IPS-NIHi7 (cell line): ENCODE measurements around the gene GPR32.
"Not testable (repeated sequence)": the region's sequence is repeated elsewhere in the genome, so short reads cannot be mapped to it uniquely, and the experiment has no call there.

Source experiments
- DNase-seq: peaks from one replicate; pipeline ENCODE4 v3.0.0; 2012; ENCODE audit warnings: mixed read lengths; ENCODE audit errors: extremely low spot score

The GPR32 gene

DNA sequence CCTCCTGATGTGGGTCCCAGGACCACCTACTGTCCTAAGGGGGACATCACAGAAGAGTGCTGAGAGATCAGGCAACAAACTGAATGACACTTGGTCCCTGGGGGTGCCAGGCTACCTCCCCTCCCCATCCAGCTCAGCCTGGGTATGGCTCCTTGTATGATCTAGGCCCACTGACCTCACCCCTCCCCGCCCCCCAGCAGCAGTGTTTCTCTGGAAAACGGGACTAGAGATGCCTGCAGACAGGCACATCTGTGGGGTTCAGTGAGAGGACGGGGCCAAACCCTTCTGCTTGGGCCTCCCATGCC is 29.2 kb downstream of the GPR32 start:
- no peak for DNase-seq

DNA sequence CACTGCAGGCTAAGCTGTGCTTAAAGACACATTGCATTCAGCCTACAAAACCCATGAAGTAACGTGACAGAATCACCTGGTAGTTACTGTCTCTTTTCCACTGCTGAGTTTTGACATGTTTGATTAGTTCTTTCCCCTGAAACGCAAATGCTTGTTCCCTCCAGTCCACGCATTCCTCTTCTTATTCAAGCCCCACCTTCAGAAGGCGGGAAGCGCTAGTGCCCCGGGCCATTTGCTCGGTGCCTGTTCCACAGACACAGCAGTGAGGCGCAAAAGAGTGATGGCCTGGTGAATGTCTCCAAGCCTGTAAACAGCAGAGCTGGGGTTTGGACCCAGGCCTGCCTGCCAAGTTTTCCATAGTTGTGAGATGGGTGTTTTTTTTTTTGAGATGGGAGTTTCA is 30.8 kb downstream of the GPR32 start:
- DNase-seq, result no peak

DNA sequence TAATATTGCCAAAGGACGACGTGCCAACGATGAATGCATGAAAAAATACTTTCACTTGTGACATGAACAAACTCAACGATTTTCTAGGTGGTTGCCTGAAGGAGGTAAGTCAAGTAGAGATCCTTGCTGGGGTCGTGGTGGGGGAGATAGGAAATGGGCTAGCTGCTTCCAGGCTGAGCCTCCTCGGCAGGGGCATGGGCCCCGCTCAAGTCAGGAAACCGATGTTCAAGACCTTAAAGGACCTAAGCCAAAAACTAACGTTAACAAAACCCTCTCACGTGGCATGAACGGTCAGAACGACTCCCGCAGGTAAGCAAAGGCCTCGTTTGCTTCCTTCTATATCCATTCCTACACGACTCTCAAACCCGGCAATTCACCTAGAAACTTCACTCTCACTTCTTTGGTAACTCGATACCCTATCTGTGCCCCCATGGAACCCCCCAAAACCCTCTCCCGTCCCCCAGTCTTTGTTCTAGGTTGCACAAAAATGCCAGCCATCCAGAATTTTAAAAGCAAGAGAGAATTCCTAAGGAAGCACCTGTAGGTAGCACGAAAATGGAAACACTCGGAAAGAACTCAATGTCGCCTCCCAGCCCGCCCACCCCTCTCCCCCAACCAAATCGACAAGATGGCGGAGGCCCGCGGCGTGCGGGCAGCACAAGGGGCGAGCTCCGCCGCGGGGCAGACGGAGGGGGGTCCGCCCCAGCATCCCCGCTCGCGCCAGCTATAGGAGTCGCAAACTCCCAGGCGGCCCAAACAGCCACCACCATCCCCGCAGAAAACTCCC is 33.6 kb downstream of the GPR32 start:
- DNase-seq, result peak; percentile 49

DNA sequence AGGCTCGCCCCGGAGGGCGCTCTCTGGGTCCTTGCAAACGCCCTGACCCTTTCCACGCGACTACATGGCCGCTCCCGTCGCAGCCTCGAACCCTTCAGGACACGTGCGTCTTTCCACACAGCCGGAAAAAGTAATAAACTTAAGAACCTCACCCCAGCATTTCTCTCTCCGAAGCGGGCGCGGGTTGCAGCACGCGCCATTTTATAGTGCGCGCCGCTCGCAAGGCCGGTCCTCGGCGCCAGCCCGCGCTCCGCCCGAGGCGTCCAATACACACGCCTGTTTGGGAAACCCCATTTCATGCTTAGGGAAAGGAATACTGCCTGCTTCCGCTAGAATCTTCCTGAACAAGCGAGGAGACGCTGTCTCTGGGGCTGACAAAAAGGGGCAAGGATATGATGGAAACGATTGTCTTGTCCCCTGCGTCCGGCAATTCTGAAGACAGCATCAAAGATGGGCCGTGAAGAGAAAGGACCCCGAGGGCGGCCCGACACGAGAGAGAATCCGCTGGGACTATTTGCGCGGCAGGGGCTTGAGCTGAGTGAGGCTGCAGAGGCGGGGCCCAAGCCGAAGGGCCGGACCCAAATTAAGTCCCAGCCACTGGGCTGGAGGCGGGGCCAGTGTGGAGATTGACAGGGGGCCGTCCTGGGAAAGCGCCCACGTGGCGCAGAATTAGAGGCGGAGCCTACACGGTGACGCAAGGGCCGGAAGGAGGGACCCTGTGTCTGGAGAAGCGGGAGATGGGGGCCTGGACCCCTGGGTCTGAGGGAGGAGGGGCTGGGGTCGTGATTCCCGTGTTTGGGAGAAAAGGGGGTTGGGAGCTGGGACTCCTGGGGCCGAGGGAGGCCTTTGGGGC is 34.4 kb downstream of the GPR32 start:
- DNase-seq, result peak; percentile 98

DNA sequence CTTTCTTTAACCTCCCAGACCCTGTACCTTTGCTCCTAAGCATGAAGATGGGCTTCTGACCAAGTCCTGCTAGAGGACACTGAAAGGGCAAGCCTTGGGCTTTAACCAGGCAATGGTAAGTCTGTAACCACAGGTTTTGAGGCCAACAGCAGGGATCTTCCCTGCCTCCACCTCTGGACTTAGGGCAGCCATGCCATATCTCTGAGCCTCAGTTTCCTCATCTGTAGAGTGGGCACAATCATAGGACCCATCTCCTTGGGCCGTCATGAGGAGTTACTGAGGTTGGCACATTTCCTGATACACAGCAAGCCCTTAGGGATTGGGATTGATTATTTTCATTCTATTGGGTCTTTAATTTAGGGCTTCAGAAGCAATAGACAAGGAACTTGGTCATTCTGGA is 38.6 kb downstream of the GPR32 start:
- DNase-seq, result no peak

DNA sequence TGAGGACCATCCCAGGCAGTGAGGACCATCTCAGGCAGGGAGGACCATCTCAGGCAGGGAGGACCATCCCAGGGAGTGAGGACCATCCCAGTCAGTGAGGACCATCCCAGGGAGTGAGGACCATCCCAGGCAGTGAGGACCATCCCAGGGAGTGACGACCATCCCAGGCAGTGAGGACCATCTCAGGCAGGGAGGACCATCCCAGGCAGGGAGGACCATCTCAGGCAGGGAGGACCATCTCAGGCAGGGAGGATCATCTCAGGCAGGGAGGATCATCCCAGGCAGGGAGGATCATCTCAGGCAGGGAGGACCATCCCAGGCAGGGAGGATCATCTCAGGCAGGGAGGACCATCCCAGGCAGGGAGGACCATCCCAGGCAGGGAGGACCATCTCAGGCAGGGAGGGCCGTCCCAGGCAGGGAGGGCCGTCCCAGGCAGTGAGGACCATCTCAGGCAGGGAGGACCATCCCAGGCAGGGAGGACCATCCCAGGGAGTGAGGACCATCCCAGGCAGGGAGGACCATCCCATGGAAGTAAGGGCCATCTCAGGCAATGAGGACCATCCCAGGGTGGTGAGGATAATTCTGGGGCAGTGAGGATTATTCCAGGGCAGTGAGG is 41.5 kb downstream of the GPR32 start:
- DNase-seq, result not testable (repeated sequence)

DNA sequence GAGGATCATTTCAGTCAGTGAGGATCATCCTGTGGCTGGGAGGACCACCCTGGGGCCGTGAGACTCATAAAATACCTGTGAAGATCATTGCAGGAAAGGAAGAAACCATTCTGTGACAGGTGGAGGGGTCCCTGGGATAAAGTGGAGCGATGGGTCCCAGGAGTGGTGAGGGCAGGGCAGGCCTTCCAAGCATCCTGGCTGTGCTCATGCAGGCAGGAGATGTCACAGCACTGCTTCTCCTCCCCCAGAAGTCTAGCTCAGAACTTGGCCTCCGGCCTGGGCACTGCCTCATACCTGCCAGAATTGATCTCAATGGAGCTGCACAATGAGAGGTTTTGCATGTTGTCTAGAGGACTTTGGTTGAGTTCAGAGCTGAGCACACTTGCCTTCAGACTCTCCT is 42.2 kb downstream of the GPR32 start:
- DNase-seq, result no peak

DNA sequence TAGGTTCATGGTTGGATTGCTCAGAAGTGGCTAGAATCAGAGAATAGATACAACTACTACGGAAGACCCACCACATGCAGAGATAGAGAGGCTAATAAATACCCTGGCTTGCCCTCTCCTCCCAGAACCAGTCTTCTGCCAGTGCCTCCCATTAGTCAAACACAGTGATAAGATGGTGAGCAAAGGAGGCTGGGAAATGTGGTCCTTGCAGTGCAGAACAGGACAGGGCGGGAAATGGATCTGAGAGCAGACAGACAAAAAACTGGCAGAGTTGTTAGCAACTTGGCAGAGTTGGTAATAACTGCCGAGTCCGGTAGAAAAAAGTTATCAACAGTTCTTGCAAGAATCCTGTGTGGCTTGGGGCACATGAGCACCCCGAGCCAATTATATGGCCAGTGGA is 44.6 kb downstream of the GPR32 start:
- no peak for DNase-seq

DNA sequence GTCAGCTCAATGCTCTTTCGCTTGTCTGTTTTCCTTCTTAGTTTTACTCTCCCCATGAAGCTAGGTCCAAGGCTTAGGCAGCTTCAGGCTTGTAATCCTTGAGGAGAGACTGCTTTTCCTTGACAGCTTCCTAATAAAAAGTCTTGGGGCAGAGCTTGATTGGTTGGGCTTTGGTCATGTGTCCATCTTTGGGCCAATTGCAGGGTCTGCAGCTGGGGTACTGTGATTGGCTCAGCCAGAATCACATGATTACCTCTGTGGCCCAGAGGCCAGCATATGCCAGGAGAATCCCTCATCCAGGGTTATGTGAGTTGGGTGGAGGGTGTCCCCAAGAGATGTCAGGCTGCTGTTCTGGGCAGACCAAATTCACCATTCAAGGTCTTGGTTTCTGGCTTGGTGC is 45.2 kb downstream of the GPR32 start:
- no peak for DNase-seq

DNA sequence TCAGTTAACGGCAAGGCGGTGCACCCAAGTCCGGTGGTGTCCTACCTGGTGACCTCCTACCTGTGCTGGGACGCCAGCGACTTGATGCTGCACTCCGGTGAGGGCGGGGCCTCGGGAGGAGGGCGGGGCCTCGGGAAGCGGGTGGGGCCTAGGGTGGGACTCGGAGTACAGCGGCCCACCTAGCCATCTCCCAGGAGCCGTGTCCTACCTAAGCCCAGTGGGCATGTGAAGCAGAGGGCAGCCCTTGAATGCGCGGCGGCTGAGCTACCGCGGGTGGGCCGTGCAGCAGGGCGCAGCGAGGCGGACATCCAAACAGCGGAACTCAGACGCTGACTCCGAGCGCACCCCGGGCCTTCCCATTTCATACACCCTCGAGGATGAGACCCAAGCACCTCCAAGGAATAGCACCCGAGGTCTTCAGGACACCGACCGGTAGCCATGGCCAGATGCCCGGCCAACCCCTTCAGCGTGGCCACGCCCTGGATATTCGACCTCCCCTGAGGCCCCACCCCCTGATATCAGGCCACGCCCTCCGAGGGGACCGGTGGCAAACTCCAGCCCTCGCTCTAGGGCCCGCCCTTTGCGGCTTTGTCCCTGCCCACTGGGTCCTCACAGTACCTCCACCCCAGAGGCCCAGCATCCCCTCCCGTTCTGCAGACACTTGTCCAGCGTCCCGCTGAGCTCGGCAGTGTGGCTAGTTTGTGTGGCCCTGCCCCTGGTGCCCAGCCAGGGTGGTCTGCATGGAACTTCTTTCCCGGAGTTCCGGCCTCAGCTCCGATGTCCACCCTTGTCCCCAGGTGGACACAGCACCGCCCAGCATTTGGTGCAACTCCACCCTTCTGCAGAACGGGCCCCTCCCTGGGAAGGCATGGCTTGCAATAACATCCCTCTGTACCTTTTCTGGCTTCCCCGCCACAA is 47.9 kb downstream of the GPR32 start:
- DNase-seq, result peak; percentile 97

DNA sequence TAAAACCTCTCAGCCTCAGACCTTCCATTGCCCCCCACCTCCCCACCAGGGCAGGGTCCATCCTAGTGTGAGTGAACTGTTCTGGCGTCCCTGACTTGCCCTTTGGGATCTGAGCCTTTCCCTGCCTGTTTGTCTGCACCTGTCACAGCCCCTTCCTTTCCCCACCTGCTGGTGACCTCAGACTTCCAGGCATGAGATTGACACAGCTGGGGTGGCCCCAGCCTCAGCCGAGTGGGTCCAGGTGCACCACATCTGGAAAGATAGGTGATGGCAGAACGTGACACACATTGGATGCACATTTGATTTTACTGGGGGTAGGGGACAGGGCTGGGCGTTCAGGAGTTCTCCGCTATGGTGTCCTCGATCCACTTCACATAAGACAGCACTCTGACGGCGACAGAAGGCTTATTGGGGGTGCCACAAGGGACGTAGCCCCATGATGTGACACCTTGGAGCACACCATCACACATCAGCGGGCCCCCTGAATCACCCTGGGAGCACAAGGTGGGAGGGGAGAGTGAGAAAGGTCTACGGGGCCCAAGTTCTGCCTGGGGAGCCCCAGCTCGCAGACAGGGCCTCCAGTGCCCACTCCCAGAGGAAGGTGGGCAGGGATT is 48.7 kb downstream of the GPR32 start:
- DNase-seq, result no peak

DNA sequence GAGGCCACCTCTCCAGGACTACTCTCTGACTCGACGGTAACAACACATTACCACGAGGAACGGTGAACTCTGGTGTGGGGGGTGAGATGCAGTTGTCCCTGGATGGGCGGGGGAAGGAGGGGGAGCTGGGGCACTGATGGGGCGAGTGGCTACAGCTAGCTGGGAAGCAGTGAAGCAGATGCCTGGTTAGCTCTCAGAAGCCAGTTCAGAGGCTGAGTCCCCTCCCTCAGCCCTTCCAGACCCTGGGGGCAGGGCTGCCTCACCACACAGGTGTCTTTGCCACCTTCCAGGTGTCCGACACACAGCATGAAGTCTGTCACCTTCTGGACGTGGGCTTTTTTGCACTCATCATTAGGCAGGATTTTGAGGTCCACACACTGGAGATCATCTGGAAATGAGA is 49.4 kb downstream of the GPR32 start:
- no peak for DNase-seq

DNA sequence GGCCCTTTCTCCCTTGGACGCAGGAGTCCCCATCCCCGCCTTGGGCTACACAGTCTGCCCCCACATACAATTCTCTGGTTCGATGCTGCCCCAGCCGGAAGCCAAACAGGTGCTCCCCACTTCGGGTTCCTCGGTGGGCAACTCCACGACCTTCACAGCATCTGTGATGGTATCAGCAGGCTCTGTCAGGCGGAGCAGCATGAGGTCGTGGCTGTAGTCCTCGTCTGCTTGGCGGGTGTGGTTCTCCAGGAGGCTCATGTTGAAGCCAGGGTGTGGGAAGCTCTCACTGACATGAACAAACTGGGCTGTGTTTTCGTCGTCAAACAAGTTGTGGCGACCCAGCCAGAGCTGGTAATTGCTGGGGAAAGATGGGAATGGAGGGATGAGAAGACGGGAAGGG is 49.8 kb downstream of the GPR32 start:
- DNase-seq, result no peak

DNA sequence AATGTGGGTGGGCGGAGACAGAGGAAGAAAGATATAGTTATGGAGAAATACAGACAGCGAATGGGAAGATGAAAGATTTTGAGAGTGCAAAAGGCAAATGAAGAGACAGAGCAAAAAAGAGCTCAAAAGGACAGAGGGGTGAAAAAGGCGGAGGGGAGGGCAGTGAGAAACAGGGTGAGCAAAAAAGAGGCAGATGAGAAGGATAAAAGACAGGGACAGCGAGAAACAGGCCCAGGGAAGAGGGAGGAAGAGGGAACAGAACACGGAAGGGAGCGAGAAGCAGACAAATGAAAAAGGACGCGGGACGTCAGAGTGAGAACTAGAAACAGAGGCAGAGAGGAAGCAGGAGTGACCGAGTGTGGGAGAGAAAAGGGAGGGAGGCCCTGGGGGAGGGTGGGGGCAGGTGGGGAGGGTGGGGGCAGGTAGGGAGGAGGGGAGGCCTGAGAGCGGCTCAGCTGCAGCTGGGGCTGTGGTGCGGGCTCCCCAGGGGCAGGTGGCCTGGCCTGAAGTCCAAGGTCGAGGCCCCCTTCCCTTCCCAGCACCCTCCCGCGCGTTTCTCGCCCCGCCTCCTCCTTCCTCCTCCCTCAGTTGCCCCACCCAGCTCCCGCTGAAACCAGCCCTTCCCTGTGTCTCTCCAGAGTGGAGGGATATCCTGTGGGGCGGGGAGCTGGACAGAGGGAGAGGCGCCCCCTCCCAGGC is 50.4 kb downstream of the GPR32 start:
- peak; percentile 44 for DNase-seq

DNA sequence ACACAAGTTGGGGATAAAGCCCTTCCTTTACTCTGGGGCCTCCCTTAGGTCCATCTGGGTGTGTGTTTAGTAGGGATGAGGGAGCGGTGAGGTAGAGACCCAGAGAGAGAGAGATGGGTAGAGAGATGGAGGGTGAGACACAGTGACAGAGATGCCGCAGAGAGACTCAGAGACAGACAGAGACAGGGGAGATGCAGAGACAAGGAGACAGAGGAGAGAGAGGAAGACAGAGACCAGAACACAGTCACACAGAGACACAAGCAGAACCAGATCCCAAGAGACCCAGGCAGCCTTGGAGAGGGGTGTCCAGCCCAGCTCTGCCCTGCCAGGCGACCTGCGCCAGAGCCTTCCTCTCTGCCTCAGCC is 51.0 kb downstream of the GPR32 start:
- no peak for DNase-seq
